ENCODE data around the gene LACTBL1. TPM values are rescaled to one million over a fixed set of nuclear protein-coding genes. Genes with fewer than 3 reads are reported as not detected.
"Not testable (repeated sequence)": the region's sequence is repeated elsewhere in the genome, so short reads cannot be mapped to it uniquely, and the experiment has no call there.

LACTBL1 gene
- total and polyA plus RNA-seq, 9 donors = not detected

DNA sequence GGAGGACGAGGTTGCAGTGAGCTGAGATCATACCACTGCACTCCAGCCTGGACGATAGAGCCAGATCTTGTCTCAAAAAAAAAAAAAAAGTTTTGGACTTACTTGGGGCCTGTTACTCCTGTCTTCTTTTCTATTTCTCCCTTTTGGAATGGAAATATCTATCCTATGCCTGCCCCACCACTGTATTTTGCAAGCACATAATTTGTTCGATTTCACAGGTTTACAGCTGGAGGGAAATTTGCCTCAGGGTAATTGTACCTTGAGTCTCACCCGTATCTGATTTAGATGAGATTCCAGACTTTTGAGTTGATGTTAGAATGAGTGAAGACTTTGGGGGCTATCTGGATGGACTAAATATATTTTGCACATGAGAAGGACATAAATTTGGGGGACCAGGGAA lies 34.4 kb upstream of the LACTBL1 start:
- Histone ChIP-seq H3K27ac (no peak overlapping the region), H3K36me3 (no peaks in the 10 kb centered on the region), H3K9me3 (no peaks in the 10 kb centered on the region), H3K4me1 (ENCODE audit: insufficient read depth) (no peaks in the 10 kb centered on the region), H3K27me3 (no peaks in the 10 kb centered on the region), H3K4me3 (no peak overlapping the region)
- TF ChIP-seq, protein P1, sequence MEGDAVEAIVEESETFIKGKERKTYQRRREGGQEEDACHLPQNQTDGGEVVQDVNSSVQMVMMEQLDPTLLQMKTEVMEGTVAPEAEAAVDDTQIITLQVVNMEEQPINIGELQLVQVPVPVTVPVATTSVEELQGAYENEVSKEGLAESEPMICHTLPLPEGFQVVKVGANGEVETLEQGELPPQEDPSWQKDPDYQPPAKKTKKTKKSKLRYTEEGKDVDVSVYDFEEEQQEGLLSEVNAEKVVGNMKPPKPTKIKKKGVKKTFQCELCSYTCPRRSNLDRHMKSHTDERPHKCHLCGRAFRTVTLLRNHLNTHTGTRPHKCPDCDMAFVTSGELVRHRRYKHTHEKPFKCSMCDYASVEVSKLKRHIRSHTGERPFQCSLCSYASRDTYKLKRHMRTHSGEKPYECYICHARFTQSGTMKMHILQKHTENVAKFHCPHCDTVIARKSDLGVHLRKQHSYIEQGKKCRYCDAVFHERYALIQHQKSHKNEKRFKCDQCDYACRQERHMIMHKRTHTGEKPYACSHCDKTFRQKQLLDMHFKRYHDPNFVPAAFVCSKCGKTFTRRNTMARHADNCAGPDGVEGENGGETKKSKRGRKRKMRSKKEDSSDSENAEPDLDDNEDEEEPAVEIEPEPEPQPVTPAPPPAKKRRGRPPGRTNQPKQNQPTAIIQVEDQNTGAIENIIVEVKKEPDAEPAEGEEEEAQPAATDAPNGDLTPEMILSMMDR (IDR thresholded peaks at IDR 0.05) = no peak
- no peak for TF ChIP-seq POLR2A (IDR thresholded peaks at IDR 0.05)
- no peak for TF ChIP-seq EP300 (IDR thresholded peaks at IDR 0.05)
- 73 to 84% (median 75%) methylated on average over 4 of the region's 4 CpGs for WGBS, 3 donors
- intact Hi-C loops (cut with DNase I) = no loop called here
- DNase-seq = no peak

- H3K27me3 ChIP-seq; DNase-seq; intact Hi-C loops (cut with DNase I); H3K4me1 ChIP-seq (ENCODE audit: insufficient read depth); H3K4me3 ChIP-seq; H3K36me3 ChIP-seq; H3K27ac ChIP-seq; H3K9me3 ChIP-seq: not testable (repeated sequence)
- 72 to 75% (median 72%) methylated on average over 3 of the region's 3 CpGs for WGBS, 3 donors
Measured at GRCh38 chr1:23004769-23005168, 32.1 kb upstream of the LACTBL1 start.

- TF ChIP-seq POLR2A (IDR thresholded peaks at IDR 0.05) = no peak
- TF ChIP-seq EP300 (IDR thresholded peaks at IDR 0.05) = no peak
- TF ChIP-seq, protein P1 (IDR thresholded peaks at IDR 0.05) = no peak
- DNase-seq = no peak
- WGBS, 3 donors = 76 to 88% (median 81%) methylated on average over 3 of the region's 3 CpGs
Measured at GRCh38 chr1:23004112-23004511, 31.4 kb upstream of the LACTBL1 start.

GRCh38 chr1:23002218-23002617 lies 29.6 kb upstream of the LACTBL1 start:
- H3K9me3 ChIP-seq; H3K4me1 ChIP-seq (ENCODE audit: insufficient read depth); H3K4me3 ChIP-seq; H3K27me3 ChIP-seq; H3K27ac ChIP-seq; DNase-seq; H3K36me3 ChIP-seq; intact Hi-C loops (cut with DNase I): not testable (repeated sequence)
- WGBS, 3 donors = 66 to 82% (median 74%) methylated on average over 7 of the region's 7 CpGs

More at GRCh38 chr1:23004112-23004511, 31.4 kb upstream of the LACTBL1 start:
- no peaks in the 10 kb centered on the region for H3K4me1 ChIP-seq (ENCODE audit: insufficient read depth)
- H3K36me3 ChIP-seq = no peaks in the 10 kb centered on the region
- H3K27ac ChIP-seq = no peak overlapping the region
- intact Hi-C loops (cut with DNase I) = no loop called here
- no peaks in the 10 kb centered on the region for H3K27me3 ChIP-seq
- H3K9me3 ChIP-seq = peaks cover 0 to 4% of the 10 kb centered on the region in 2 donors
- no peak overlapping the region for H3K4me3 ChIP-seq

DNA sequence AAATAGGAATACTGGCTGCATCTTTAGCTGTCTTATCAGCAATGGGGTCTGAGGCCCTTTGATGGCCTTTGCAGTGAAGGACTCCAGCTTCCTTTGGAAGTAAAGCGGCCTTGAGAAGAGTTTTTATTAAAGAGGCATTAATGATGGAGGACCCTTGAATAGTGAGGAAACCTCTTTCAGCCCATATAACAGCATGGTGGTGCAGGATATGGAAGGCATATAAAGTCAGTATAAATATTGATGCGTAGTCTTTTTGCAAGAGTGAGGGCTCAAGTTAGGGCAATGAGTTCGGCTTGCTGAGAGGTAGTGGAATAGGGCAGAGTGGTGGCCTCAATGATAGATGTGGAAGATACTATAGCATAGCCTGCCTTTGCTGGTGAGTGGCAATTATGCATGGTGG lies 27.5 kb upstream of the LACTBL1 start:
- H3K4me1 ChIP-seq (ENCODE audit: insufficient read depth); H3K27ac ChIP-seq; H3K36me3 ChIP-seq; H3K27me3 ChIP-seq; H3K4me3 ChIP-seq; H3K9me3 ChIP-seq; intact Hi-C loops (cut with DNase I); DNase-seq: not testable (repeated sequence)
- WGBS, 3 donors = 94 to 95% (median 94%) methylated on average over 3 of the region's 3 CpGs

DNA sequence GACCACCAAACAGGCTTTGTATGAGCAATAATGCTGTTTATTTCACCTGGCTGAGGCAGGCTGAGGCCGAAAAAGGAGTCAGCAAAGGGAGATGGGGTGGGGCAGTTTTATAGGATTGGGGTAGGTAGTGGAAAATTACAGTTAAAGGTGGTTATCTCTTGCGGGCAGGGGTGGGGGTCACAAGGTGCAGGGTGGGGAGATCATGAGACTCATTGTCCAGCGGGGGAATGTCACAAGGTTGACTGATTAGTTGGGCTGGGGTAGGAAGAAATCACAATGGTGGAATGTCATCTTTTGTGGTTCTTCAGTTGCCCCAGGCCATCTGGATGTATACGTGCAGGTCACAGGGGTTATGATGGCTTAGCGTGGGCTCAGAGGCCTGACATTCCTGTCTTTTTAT lies 24.9 kb upstream of the LACTBL1 start:
- DNase-seq; H3K36me3 ChIP-seq; intact Hi-C loops (cut with DNase I); H3K4me1 ChIP-seq (ENCODE audit: insufficient read depth); H3K27me3 ChIP-seq; H3K4me3 ChIP-seq; H3K9me3 ChIP-seq; H3K27ac ChIP-seq: not testable (repeated sequence)
- 83 to 87% (median 84%) methylated on average over 5 of the region's 5 CpGs for WGBS, 3 donors

GRCh38 chr1:22995774-22996173 lies 23.1 kb upstream of the LACTBL1 start:
- no peak overlapping the region for H3K27ac ChIP-seq
- peaks cover 0 to 4% of the 10 kb centered on the region in 2 donors for H3K9me3 ChIP-seq
- no peak for TF ChIP-seq EP300 (IDR thresholded peaks at IDR 0.05)
- TF ChIP-seq POLR2A (IDR thresholded peaks at IDR 0.05) = no peak
- TF ChIP-seq, protein P1 (IDR thresholded peaks at IDR 0.05) = no peak
- H3K36me3 ChIP-seq = no peaks in the 10 kb centered on the region
- H3K4me1 ChIP-seq (ENCODE audit: insufficient read depth) = no peaks in the 10 kb centered on the region
- intact Hi-C loops (cut with DNase I) = no loop called here
- no peaks in the 10 kb centered on the region for H3K27me3 ChIP-seq
- no peak overlapping the region for H3K4me3 ChIP-seq
- no peak for DNase-seq

- intact Hi-C loops (cut with DNase I); H3K4me1 ChIP-seq (ENCODE audit: insufficient read depth); H3K27me3 ChIP-seq; H3K36me3 ChIP-seq; H3K27ac ChIP-seq; H3K4me3 ChIP-seq; DNase-seq; H3K9me3 ChIP-seq: not testable (repeated sequence)
- WGBS, 3 donors = 79 to 81% (median 80%) methylated on average over 6 of the region's 6 CpGs
Measured at GRCh38 chr1:22993220-22993795, 20.6 kb upstream of the LACTBL1 start.

- H3K27ac ChIP-seq; H3K4me3 ChIP-seq; H3K36me3 ChIP-seq; intact Hi-C loops (cut with DNase I); DNase-seq; H3K4me1 ChIP-seq (ENCODE audit: insufficient read depth); H3K27me3 ChIP-seq; H3K9me3 ChIP-seq: not testable (repeated sequence)
- WGBS, 3 donors = 72 to 88% (median 73%) methylated on average over 3 of the region's 3 CpGs
Measured at GRCh38 chr1:22992384-22992783, 19.7 kb upstream of the LACTBL1 start.

Measured in ovary (tissue), 9 donors.